ENCODE results near the gene SLC9A5. TPM values are rescaled to one million over a fixed set of nuclear protein-coding genes. Genes with fewer than 3 reads are reported as not detected.

The SLC9A5 gene
- total and polyA plus RNA-seq, 10 of the 15 experiments (the other 5 are each of a cell fraction or from before 2014, with no cell fraction given): 0.26 to 5.7 (median 1.5) TPM

- TF ChIP-seq SP1 (IDR thresholded peaks at IDR 0.05; ENCODE audit: low read depth, low read length) (no peak), CHD2 (IDR thresholded peaks at IDR 0.05; ENCODE audit: borderline replicate concordance, low read depth, low read length) (no peak), NFIC (IDR thresholded peaks at IDR 0.05; ENCODE audit: low read depth, low read length) (no peak), MTA3 (IDR thresholded peaks at IDR 0.05; ENCODE audit: borderline replicate concordance, low read length) (no peak), ZNF622 (IDR thresholded peaks at IDR 0.05) (no peak), EGR1 (IDR thresholded peaks at IDR 0.05; ENCODE audit: borderline replicate concordance in 1 of 2, low read depth in 2 of 2, low read length in 2 of 2) (no peak)
- no peaks in the 10 kb centered on the region for H3K9me3 ChIP-seq (replicated peaks; ENCODE audit: control insufficient read depth, insufficient read depth, low read length)
- H3K79me2 ChIP-seq (ENCODE audit: control insufficient read depth, insufficient read depth, low read length): 0 out of 2 replicates have a peak, but pooled peaks cover 2% of the 10 kb centered on the region
- DNase-seq (ENCODE audit: low read depth, low spot score) (no peak), FAIRE-seq (no peak), ATAC-seq (peak; percentile 7)
- no peak overlapping the region for H3K27ac ChIP-seq (ENCODE audit: control insufficient read depth, insufficient read depth)
- SMC1A ChIA-PET (ENCODE audit: uncharacterized antibody, unreplicated experiment): interaction anchor here (0.6 to 3.6 kb wide), 6 partner anchors 12 to 62 kb away, joined by 3 to 16 read pairs (median 6); no protein-coding TSS in a partner anchor
- POLR2A ChIA-PET: no interaction called here
- no peaks in the 10 kb centered on the region for H4K20me1 ChIP-seq (ENCODE audit: control insufficient read depth, insufficient read depth)
- RAD21 ChIA-PET (ENCODE audit: unreplicated experiment): interaction anchor here (0.7 to 2.3 kb wide), 6 partner anchors 17 to 122 kb away, joined by 3 to 9 read pairs (median 6); partner anchors contain the start of gene TMEM208
- H3K4me3 ChIP-seq: no peak overlapping the region
- intact Hi-C loops (cut with micrococcal nuclease; ENCODE audit: unreplicated experiment) (loop anchor here (5.0 kb wide), 2 partner anchors 50 to 120 kb away; partner anchors contain the start of genes KCTD19 and LRRC36), in situ Hi-C loops (cut with MboI) (no loop called here)
- H3K27me3 ChIP-seq (replicated peaks in 1 of 2; ENCODE audit: control insufficient read depth in 2 of 2, insufficient read depth in 2 of 2, low read length in 1 of 2): no peaks in the 10 kb centered on the region
- peak overlapping the region; percentile 1; the same call in 1 of the 2 replicates for H3K4me2 ChIP-seq (ENCODE audit: control insufficient read depth, insufficient read depth)
- H3K4me1 ChIP-seq (ENCODE audit: control insufficient read depth, insufficient read depth, low read length): peaks cover 4% of the 10 kb centered on the region; the same call in 1 of the 2 replicates
- CTCF ChIA-PET: interaction anchor here (0.5 to 3.0 kb wide), 14 partner anchors 10 to 188 kb away, joined by 3 to 23 read pairs (median 4); partner anchors contain the start of genes FHOD1 and KCTD19
- WGBS (ENCODE audit: insufficient coverage, insufficient replicate concordance, low lambda C conversion rate, missing lambda C conversion rate): 78% methylated on average over 4 of the region's 4 CpGs
- no peak overlapping the region for H3K9ac ChIP-seq (ENCODE audit: control insufficient read depth, insufficient read depth, low read length)
- H2AFZ ChIP-seq (ENCODE audit: control insufficient read depth, low read depth, low read length): no peak overlapping the region
- no peaks in the 10 kb centered on the region; a peak in 1 of 4 replicates for H3K36me3 ChIP-seq (ENCODE audit: control insufficient read depth in 2 of 2, insufficient read depth in 2 of 2, low read length in 1 of 2)
- BruUV-seq (replicated peaks): TSS peak; percentile 69
Measured at GRCh38 chr16:67277294-67277998, 28.7 kb downstream of the SLC9A5 start.
